NCI-H1930 (cell line): ENCODE results near the gene SLC33A1.
"Not testable (repeated sequence)": the region's sequence is repeated elsewhere in the genome, so short reads cannot be mapped to it uniquely, and the experiment has no call there.

ENCODE experiments used
- DNase-seq, 2 experiments: peaks; one replicate each; lab custom pipeline; 2025; lab: John Stamatoyannopoulos, UW

SLC33A1 gene

DNA sequence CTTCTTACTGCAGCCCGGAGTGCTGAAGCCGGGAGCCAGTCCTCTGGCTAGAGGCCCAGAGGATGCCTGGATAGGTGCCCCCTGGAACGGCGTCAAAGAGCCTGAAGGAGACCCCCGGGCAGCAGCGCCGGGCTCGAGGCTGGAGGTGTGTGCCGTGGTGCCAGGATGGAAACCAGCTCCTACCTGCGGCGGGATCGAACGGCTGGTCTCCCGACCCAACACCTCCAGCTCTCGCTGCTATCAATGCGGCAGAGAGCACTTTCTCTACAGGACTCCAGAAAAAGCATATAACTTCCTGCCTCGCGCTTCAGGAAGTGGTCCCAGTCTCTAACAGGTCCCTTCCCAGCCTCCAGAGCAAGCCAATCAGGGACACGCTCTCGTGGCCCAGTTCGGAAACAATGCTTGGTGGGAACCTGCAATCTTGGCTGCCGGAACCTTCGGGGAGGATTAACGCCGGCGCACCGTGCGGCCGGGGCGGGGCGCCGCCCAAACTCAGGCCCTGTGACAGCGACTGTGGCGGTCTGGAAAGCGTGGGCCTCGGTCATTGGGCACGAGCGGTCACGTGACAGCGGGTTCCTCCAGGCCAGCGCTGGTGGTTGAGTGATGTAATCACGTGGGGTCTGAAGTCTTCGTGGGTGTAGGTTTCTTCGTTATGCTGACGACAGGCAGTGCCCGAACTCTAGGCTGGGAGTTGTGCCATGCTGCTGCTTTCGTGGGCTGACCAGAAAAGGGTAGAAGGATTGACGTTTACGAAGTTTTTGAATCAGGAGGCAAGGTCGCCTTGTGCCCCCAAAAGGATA, at the start of gene SLC33A1:
SLC33A1 (minus strand) TSS at position 287 of the 800 bp plus-strand sequence. CDS start 430 bp downstream, outside the sequence.
- DNase-seq = peak; percentile 97

DNA sequence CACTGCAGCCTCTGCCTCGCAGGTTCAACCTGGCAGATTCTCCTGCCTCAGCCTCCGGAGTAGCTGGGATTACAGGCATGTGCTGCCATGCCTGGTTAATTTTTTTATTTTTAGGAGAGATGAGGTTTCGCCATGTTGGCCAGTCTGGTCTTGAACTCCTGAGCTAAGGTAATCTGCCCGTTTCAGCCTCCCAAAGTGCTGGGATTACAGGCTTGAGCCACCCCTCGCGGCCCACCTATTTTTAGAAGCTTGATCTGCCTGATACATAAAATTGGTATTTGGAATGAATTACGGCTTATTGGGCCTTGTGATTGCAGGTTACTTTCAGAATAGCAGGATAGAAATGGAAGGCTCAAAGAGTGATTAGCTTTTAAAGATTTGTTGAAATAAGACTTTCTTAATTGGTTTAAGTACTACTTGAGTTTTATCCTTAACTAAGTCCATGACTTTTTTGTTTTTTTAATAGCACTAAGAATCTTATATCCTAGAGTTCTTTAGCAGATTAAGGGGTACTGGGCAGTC, 41.2 kb upstream of the SLC33A1 start:
- DNase-seq = no peak

DNA sequence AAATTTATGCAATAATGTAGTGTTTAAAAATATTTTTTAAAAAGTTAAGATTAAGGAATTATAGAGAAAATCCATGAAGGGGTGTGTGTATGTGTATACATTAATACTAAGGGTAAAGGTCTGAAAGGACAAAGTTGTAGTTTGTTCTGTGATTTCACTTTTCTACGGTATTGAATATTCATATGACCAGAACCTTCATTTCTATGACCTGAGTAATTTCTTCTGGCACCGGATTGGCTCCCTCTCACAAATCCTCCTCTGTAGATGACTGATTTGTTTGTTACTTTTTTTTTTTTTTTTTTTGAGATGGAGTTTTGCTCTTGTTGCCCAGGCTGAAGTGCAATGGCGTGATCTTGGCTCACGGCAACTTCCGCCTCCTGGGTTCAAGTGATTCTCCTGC, 37.1 kb upstream of the SLC33A1 start:
- no peak for DNase-seq

DNA sequence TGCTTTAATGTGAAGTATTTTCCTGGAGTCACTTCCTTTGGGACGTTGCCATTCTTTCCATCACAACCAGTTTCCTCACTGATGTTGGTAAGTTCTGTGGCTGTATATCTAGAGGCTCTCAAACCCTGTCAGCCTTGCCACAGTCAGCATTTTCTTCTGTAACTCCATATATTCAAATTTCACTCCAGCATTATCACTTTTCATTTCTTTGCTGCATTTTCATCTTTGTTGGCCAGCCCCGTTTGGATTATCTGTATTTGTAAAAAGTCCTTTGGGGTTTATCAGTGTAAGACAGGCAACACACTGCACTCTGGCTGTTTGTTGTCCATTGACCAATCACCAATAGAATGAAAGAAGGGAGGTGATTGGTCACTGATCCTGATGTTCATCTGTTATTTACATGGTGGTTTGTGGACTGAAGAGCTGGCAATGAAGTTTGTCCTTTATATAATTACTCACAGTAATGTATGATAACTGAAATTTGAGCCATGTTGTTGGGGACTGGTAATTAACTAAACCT, 36.5 kb upstream of the SLC33A1 start:
- no peak for DNase-seq

DNA sequence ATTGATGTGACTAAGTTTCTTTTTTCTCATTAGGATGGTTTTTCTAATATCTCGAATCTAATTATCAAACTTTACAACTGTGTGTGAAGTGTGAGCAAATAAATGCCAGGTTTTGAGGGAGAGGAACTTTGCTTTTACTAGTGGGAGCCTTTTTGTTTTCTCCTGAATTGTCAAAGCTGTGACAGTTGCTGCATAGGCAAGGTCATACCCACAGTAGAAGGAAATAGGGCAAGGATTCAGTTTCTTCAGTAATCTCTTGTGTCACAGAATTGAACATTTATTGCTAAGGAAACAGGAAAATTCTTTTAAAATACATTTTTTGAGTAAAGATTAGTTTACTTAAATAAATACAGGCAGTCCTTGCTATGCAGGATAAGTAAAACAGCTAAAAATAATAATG, 35.7 kb upstream of the SLC33A1 start:
- no peak for DNase-seq

DNA sequence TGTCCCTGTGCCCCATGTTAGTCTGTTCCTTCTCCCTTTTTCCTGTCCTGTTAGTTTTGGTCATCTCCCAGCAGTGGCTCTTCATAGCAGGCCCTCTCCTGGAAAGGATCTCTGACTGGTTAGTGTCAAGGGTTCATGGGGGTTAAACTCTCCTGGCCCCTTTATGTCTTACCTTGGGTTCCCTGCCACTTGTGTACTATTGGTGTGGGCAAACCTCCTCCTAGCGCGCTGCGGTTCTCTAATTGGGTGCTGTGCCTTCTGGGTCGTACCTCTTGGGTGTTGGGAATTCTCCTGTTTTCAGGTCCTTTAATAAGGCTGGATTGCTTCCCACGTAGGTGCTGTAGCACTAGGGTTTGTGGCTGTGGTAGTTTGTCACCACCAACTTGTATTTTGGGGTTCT, 35.0 kb upstream of the SLC33A1 start:
- no peak for DNase-seq

DNA sequence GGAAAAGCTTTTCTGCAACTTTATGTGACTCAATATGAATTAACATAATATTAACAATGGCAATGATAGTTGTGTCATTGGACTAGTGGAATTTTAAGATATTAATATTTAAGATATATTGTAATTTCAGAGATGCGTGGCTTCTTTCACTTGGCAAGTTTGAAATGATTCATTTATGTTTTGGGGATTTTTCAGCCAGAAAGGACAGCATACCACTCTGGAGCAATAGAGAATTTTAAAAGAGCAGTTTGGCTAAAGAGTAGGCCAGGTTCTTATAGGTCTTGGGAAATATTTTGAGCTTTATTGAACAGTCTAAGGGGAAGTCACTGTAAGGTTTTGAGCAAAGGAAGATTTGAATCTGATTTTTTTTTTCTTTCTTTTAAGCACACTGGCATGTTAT, 32.7 kb upstream of the SLC33A1 start:
- no peak for DNase-seq

DNA sequence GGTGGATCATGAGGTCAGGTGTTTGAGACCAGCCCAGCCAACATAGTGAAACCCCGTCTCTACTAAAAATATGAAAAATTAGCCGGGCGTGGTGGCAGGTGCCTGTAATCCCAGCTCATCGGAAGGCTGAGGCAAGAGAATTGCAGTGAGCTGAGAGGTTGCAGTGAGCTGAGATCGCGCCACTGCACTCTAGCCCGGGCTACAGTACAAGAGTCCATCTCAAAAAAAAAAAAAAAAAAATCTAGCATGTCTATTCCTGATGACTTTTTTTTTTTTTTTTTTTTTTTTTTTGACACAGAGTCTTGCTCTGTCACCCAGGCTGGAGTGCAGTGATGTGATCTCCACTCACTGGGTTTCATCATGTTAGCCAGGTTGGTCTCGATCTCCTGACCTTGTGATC, 32.1 kb upstream of the SLC33A1 start:
- not testable (repeated sequence) for DNase-seq

DNA sequence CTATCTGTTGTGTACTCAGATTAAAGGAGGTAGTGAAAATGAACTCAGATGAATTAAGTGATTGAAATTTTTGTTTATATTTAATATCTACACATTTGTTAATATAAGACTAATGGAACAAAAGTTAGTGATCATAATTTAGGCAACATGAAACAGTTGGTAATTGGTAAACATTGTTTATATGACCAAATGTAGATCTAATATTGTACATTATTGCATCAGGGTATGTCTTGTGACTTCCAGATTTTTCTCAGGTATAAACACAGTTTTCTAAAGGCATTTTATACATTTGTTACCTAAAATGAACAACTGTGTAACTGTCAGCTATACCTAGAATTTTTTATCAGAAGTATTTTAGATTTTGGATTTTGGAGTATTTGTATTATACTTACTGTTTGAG, 31.1 kb upstream of the SLC33A1 start:
- DNase-seq = no peak

DNA sequence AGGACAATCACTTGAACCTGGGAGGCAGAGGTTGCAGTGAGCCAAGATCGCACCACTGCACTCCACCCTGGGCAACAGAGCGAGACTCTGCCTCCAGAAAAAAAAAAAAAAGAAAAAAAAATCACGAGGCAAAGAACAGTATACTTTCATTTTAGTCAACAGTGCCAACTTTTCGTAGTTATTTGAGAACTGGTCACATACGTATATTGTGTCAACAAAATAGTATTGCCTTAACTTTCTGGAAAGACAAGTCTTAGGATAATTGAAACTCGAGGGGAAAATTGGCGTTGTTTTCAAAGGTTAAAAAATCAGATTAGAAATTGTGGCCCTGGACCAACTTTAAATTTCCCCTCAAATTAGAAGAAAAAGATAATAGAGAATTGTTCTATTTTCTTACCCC, 30.1 kb upstream of the SLC33A1 start:
- DNase-seq = no peak

DNA sequence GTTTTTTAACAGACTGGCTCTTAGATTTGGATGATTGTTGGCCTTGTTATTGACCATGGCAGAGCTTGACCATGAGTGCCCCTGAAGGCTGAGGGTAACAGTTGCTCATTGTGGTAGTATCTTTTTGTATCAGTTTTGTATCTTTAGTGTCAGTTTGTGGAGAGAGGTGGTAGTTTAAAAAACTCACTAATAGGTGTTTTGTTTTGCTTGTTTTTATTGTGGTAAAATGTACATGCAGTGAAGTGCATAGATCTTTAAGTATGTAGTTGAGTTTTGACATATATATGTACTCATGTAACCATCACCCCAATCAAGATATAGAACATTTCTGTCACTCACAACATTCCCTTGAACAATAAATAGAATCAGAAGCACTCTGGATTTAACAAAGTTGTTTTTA, 26.1 kb upstream of the SLC33A1 start:
- DNase-seq = no peak

DNA sequence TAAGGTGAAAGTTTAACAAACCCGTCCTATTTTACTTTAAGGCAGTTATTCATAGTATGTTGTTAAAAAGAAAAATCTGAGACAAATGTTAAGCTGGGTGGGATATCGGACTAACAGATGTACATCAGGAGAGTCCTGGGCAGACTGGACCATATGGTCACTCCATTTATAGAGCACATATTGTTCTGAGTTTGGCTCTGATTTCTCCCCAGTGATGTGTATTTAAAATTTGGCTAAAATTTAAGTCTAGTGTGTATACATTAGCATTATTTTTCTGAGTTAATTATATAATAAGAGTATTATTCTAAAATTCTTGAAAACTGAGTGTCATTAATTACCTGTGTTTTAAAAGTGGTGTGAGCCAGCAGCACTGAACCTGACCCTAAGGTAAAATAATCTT, 22.3 kb upstream of the SLC33A1 start:
- no peak for DNase-seq

DNA sequence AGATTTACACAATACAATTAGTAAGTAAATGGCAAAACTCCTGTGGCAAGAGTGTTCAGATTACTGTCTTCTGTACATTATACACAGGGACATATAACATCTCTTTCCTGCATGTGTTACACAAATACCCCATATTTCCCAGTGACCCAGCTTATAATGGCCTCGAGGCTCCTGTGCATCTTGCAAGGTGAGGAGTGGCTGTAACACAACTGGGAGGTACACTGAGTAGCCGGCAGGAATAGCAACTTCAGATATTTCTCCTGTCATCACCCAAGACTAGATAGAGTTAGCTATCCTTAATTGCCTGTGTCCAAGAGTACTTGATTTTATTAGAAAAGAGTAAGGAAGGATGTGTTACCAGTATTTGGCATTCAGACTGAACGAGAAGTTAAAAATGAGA, 21.8 kb upstream of the SLC33A1 start:
- no peak for DNase-seq

DNA sequence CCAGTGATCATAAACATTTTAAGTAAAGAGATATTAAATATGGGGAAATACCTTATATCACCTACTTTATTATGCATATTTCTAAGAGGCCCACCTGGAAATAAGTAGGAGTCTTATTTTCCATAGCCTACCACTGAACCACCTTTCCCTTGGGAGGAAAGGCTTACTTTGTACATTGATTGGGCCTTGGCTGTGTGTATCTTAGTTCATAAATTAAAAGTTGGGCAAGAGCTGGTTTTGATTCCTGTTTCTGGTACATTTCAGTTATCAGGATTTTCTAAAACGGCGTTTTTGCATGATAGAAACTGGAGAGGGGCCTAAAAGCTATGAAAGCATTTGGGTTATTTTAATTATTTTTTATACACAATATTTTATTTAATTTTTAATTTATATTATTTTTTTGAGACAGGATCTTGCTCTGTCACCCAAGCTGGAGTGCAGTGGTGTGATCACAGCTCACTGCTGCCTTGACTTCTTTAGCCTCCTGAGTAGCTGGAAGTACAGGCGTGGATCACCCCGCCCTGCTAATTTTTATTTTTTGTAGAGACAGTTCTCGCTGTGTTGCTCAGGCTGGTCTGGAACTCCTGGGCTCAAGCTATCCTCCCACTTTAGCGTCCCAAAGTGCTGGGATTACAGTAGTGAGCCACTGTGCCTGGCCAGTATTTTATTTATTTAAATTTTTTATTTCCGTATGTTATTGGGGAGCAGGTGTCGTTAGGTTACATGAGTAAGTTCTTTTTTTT, 18.8 kb upstream of the SLC33A1 start:
- no peak for DNase-seq

DNA sequence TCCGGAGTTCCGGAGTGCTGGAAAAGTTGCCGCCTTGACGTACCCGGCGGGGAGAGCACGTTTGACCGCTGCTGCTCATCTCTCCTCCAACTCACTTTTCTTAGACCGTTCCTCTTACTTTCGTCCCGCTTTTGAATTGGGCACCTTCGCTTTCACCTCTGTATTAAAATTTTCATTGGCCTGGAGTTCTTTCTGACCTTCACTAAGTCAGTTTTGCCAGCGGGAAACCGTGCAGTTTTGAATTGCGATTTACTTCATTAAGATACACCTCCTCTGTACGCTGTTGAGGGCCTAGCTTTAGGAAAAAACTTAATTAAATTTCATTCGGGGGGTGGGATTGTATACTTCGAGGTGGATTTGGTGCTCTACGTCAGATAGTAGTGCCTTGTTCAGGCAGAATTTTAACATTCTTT, 17.5 kb upstream of the SLC33A1 start:
- no peak for DNase-seq

DNA sequence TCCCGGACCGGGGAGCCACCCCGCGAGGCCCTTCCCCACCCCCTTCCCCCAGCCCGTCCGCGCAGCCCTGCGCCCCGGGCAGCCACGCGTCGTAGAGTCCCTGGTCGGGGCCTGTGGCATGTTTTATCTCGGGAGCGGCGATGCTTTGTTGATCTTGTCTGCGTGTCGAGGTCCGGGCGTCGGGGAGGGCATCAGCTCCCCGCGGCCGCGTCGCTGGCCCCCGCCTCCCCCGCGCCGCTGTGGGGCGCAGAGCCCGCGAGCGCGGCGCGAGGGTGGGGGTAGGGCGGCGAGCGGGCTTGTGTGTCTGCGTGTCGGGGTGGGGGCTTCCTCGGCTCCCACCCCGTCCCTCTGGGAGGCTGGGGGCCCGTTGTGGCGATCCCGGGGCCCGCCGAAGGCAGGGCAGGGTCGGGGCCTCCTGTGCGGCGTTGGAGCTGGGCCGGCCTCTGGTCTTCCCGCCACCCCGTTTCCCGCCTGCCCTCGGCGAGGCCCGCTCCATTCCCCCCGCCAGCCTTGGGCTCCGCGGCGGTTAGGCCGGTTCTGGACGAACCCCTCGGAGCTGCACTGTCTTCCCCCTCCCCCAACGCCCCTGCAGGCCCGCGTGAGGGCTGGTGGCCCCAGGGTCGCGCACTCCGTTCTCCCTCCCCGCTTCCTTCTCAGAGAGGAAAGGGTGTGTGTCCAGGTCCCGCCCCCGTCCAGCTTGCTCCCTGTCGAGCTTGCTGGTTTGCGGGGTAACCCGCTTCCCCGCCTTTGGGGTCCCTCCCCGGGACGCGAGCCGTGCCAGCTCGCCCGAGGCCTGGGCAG, 16.9 kb upstream of the SLC33A1 start:
- peak in 1 of 2 experiments; percentile 22 for DNase-seq

DNA sequence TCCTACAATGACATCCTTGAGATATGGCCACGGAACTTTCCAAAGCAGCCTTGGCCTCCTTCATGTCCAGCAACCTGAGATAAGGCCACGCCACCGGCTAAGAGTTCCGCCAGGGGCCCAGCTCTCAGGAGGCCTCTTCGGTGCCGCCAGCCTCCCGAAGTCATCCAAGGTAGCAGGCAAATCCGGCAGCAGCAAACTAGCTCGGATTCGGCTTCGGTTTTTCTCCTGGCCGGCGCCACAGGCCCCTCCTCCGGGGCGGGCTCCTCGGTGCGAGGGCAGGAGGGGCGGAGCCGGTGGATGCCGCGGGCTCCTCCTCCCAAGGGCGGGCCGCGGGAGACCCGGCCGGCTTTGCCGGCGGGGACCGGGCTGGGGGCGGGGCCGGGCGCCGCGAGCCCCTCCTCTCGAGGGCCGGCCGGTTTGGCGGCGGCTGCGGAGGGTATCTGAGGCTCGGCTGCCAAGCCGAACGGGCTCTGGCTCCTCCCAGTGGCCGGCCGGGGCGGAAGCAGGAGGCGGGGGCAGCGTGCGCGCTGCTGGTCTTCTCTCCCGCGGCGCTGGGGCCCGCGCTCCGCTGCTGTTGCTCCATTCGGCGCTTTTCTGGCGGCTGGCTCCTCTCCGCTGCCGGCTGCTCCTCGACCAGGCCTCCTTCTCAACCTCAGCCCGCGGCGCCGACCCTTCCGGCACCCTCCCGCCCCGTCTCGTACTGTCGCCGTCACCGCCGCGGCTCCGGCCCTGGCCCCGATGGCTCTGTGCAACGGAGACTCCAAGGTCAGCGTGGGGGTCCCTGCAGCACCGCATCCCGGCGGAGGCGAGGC, 16.1 kb upstream of the SLC33A1 start, which contains the start of gene GMPS:
GMPS (plus strand) TSS at position 518 of the 812 bp plus-strand sequence; CDS start at position 739, 221 bp downstream.
- peak; percentile 84 to 90 for DNase-seq

DNA sequence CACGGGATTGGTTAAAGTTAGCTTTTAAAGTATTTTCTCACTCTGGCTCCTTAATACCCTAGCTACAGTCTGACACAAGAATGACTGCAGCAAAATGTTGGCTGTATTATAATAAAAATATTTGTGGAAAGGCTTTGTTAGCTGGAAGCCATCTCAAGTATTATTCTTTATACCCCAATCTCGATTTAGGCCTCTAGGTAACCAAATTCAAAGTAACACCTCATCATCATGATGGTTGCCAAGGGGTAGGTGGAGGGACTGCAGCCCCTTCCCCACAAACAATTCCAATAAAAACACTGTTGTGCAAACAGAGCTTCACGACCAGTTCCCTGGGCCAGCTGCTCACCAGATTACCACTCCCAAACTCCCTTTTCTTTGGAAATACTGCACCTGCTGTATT, 15.5 kb upstream of the SLC33A1 start:
- no peak for DNase-seq

DNA sequence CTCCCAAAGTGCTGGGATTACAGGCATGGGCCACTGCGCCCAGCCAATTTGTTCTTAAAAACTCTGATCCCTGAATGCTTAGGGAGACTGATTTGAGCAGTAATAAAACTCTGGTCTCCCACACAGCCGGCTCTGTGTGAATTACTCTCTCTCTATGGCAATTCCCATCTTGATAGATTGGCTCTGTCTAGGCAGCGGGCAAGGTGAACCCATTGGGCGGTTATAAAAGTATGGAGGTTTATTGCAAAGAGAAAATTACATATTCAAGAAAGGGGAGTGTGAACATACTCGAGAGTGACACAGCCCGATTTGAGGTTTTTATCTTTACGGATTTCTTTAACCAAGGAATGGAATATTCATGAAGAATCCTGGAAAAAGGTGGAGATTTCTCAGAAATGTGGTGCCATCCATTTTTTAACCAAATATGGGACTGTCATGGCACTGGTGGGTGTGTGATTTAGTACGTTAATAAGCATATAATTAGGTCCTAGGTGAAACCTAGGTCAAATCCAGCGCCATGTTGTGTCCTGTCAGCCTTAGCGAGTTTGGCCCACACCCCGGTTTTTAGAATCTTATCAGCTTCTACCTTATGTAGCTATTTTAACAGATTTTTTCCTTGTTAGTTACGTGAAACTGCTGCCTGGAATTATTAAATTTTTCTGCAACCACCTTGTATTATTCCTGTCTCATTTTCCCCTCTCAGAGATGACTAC, 9.0 kb upstream of the SLC33A1 start:
- DNase-seq = no peak

DNA sequence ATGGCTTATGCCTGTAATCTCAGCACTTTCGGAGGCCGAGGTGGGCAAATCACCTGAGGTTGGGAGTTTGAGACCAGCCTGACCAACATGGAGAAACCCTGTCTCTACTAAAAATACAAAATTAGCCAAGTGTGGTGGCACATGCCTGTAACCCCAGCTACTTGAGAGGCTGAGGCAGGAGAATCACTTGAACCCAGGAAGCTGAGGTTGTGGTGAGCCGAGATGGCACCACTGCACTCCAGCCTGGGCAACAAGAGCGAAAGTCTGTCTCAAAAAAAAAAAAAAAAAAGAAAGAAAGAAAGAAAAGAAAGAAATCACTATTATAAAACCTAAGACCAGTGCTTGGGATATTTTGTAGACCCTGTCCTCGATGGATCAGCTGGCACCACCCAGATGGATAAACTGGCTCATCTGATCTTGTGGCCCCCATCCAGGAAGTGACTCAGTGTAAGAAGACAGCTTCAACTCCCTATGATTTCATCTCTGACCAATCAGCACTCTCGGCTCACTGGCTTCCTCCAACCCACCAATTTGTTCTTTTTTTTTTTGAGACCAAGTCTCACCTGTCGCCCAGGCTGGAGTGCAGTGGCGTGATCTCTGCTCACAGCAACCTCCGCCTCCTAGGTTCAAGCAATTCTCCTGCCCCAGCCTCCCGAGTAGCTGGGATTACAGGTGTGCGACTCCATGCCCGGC, 8.2 kb upstream of the SLC33A1 start:
- not testable (repeated sequence) for DNase-seq
